Smooth muscle cell (in vitro differentiated cells): Measurements from ENCODE around the gene ADCY9. TPM values are rescaled to one million over a fixed set of nuclear protein-coding genes. Genes with fewer than 3 reads are reported as not detected.
A peak's percentile ranks its signal among the peaks of the same experiment; 100 is the strongest.

ENCODE experiments used
- DNase-seq: peaks from one replicate; lab custom pipeline; 2025; ENCODE audit not compliant: unreplicated experiment; lab: John Stamatoyannopoulos, UW
- H2AFZ ChIP-seq: fragments of 200-600 bp; sonication (generic); 2 replicates; pipeline ENCODE4 v1.6.0; 2016; ENCODE audit warnings: antibody characterized with exemption, low read depth, mild to moderate bottlenecking
- H3F3A ChIP-seq: fragments of 200-600 bp; sonication (generic); 2 replicates; pipeline ENCODE4 v1.6.0; 2017; ENCODE audit warnings: antibody characterized with exemption, low read depth
- H3K27ac ChIP-seq: fragments of 200-600 bp; sonication (generic); 2 replicates; pipeline ENCODE4 v1.5.1; 2016; ENCODE audit warnings: low read depth, mild to moderate bottlenecking
- H3K27me3 ChIP-seq: fragments of 200-600 bp; sonication (generic); 2 replicates; pipeline ENCODE4 v1.6.1; 2016; ENCODE audit warnings: low read depth, mild to moderate bottlenecking
- H3K36me3 ChIP-seq: fragments of 200-600 bp; sonication (generic); 2 replicates; pipeline ENCODE4 v1.5.1; 2016; ENCODE audit warnings: low read depth
- H3K4me1 ChIP-seq: fragments of 200-600 bp; sonication (generic); 2 replicates; pipeline ENCODE4 v1.5.1; 2016; ENCODE audit warnings: low read depth
- H3K4me2 ChIP-seq: fragments of 200-600 bp; sonication (generic); 2 replicates; pipeline ENCODE4 v1.6.0; 2016; ENCODE audit warnings: mild to moderate bottlenecking
- H3K4me3 ChIP-seq: fragments of 200-600 bp; sonication (generic); 2 replicates; pipeline ENCODE4 v1.5.1; 2016; ENCODE audit warnings: mild to moderate bottlenecking
- H3K79me2 ChIP-seq: fragments of 200-600 bp; sonication (generic); 2 replicates; pipeline ENCODE4 v1.6.0; 2016; ENCODE audit warnings: low read depth, mild to moderate bottlenecking
- H3K9ac ChIP-seq: fragments of 200-600 bp; sonication (generic); 2 replicates; pipeline ENCODE4 v1.6.0; 2016; ENCODE audit warnings: low read depth
- H3K9me3 ChIP-seq: fragments of 200-600 bp; sonication (generic); replicated peaks from 2 replicates; pipeline ENCODE4 v1.5.1; 2016; ENCODE audit warnings: low read depth
- H4K20me1 ChIP-seq: fragments of 200-600 bp; sonication (generic); 2 replicates; pipeline ENCODE4 v1.6.0; 2016; ENCODE audit warnings: low read depth
- CTCF ChIP-seq: fragments of 200-600 bp; sonication (generic); IDR thresholded peaks from 2 replicates; pipeline ENCODE4 v1.5.1; 2017; ENCODE audit warnings: borderline replicate concordance, mild to moderate bottlenecking, antibody characterized with exemption; ENCODE audit not compliant: insufficient read depth, poor library complexity, severe bottlenecking
- WGBS: methylation state at CpG from one replicate; pipeline ENCODE4 v1.1.7; 2016; ENCODE audit warnings: low lambda C conversion rate; 5-methylcytosine and 5-hydroxymethylcytosine counted together
- polyA plus RNA-seq: library from polyadenylated mRNA; unstranded; fragments of >200 nt; fragmentation: Nextera tagmentation; extraction: Ambion mirVana; gene quantifications from 2 replicates; pipeline ENCODE4 v1.2.1, GENCODE V29; 2016
- total RNA-seq: library from RNA; depleted of rRNA; stranded (reverse); fragments of >200 nt; gene quantifications from 2 replicates; pipeline ENCODE4 v1.2.3, GENCODE V29; 2014

Gene ADCY9
- total and polyA plus RNA-seq, 2 experiments from 2014 or later = 7.2 to 8.9 TPM

GRCh38 chr16:3974751-3975150 is 141.5 kb downstream of the ADCY9 start:
- Histone ChIP-seq H3F3A (peaks cover 5% of the 10 kb centered on the region), H3K9me3 (no peaks in the 10 kb centered on the region), H4K20me1 (no peaks in the 10 kb centered on the region), H3K9ac (no peak overlapping the region), H3K4me3 (no peak overlapping the region), H2AFZ (no peak overlapping the region), H3K36me3 (no peaks in the 10 kb centered on the region), H3K27ac (no peak overlapping the region), H3K4me1 (peaks cover 6% of the 10 kb centered on the region), H3K4me2 (no peak overlapping the region), H3K27me3 (no peaks in the 10 kb centered on the region), H3K79me2 (no peaks in the 10 kb centered on the region)
- no peak for DNase-seq
- 90% methylated on average over 8 of the region's 8 CpGs for WGBS
- TF ChIP-seq CTCF = no peak

- H3K9me3 ChIP-seq = no peaks in the 10 kb centered on the region
- no peak overlapping the region for H3K4me3 ChIP-seq
- H3K4me1 ChIP-seq = peaks cover 6% of the 10 kb centered on the region
- H3K27ac ChIP-seq = peak overlapping the region; percentile 79
- H3F3A ChIP-seq = peaks cover 5% of the 10 kb centered on the region
- H3K9ac ChIP-seq = no peak overlapping the region
- H3K4me2 ChIP-seq = peak overlapping the region; percentile 69
- H3K36me3 ChIP-seq = no peaks in the 10 kb centered on the region
- DNase-seq = no peak
- no peak for TF ChIP-seq CTCF
- H4K20me1 ChIP-seq = no peaks in the 10 kb centered on the region
- 66% methylated on average over 8 of the region's 8 CpGs for WGBS
- H3K27me3 ChIP-seq = no peaks in the 10 kb centered on the region
- H3K79me2 ChIP-seq = no peaks in the 10 kb centered on the region
- H2AFZ ChIP-seq = no peak overlapping the region
These were observed 144.5 kb downstream of the ADCY9 start for GRCh38 chr16:3971706-3972105.

GRCh38 chr16:3971261-3971660 is 145.0 kb downstream of the ADCY9 start:
- Histone ChIP-seq H4K20me1 (no peaks in the 10 kb centered on the region), H3K4me1 (peaks cover 6% of the 10 kb centered on the region), H3K9me3 (no peaks in the 10 kb centered on the region), H3K4me2 (peak overlapping the region; percentile 69), H2AFZ (no peak overlapping the region), H3K9ac (no peak overlapping the region), H3F3A (peaks cover 5% of the 10 kb centered on the region), H3K36me3 (no peaks in the 10 kb centered on the region), H3K79me2 (no peaks in the 10 kb centered on the region), H3K27ac (peak overlapping the region; percentile 79), H3K4me3 (no peak overlapping the region), H3K27me3 (no peaks in the 10 kb centered on the region)
- no peak for DNase-seq
- 40% methylated on average over 9 of the region's 9 CpGs for WGBS
- no peak for TF ChIP-seq CTCF

GRCh38 chr16:3968551-3968950 is 147.7 kb downstream of the ADCY9 start:
- Histone ChIP-seq H3K9ac (no peak overlapping the region), H3K79me2 (no peaks in the 10 kb centered on the region), H3K4me3 (no peak overlapping the region), H3K36me3 (no peaks in the 10 kb centered on the region), H4K20me1 (no peaks in the 10 kb centered on the region), H3K27me3 (no peaks in the 10 kb centered on the region), H3K4me1 (peaks cover 6% of the 10 kb centered on the region), H3K4me2 (no peak overlapping the region), H3K9me3 (no peaks in the 10 kb centered on the region), H3F3A (peaks cover 5% of the 10 kb centered on the region), H3K27ac (no peak overlapping the region), H2AFZ (no peak overlapping the region)
- no peak for DNase-seq
- no peak for TF ChIP-seq CTCF
- WGBS = 89% methylated on average over 8 of the region's 8 CpGs
